DND-41 (cell line): ENCODE results near the gene RAPGEF1.

Experiments used
- ATAC-seq: fragments of 200-7000 bp; cut with Tn5 transposase; 3 replicates; pipeline ENCODE4 v1.9.1; 2021; ENCODE audit warnings: low read depth; ENCODE audit not compliant: insufficient read depth
- DNase-seq: peaks from one replicate; pipeline ENCODE4 v3.0.0-alpha.2; 2020
- H2AFZ ChIP-seq: 2 replicates; pipeline ENCODE4 v1.6.0; 2012; ENCODE audit warnings: low read depth, low read length
- H3K27ac ChIP-seq: 2 replicates; pipeline ENCODE4 v1.5.1; 2012; ENCODE audit warnings: low read length, inconsistent platforms
- H3K27me3 ChIP-seq: fragments of 200-600 bp; sonication (generic); 2 replicates; pipeline ENCODE4 v1.6.0; 2012; ENCODE audit warnings: low read length, mild to moderate bottlenecking, inconsistent platforms; ENCODE audit not compliant: insufficient read depth, poor library complexity
- H3K36me3 ChIP-seq: 2 replicates; pipeline ENCODE4 v1.5.1; 2012; ENCODE audit warnings: low read length, inconsistent platforms; ENCODE audit not compliant: insufficient read depth
- H3K4me1 ChIP-seq: 2 replicates; pipeline ENCODE4 v1.5.1; 2012; ENCODE audit warnings: mild to moderate bottlenecking, low read length; ENCODE audit not compliant: insufficient read depth
- H3K4me2 ChIP-seq: 2 replicates; pipeline ENCODE4 v1.6.0; 2012; ENCODE audit warnings: mild to moderate bottlenecking, moderate library complexity, low read length, inconsistent platforms; ENCODE audit not compliant: insufficient read depth
- H3K4me3 ChIP-seq, 2 experiments: fragments of 200-600 bp in 1 of 2; shearing (Covaris generic) in 1 of 2; 2 replicates each; pipeline ENCODE4 v1.5.1; 2012 to 2016; ENCODE audit warnings: inconsistent platforms in 2 of 2, low read length in 2 of 2, mild to moderate bottlenecking in 2 of 2, low read depth in 1 of 2, moderate library complexity in 1 of 2
- H3K79me2 ChIP-seq: 2 replicates; pipeline ENCODE4 v1.6.0; 2012; ENCODE audit warnings: low read length, inconsistent platforms; ENCODE audit not compliant: insufficient read depth
- H3K9ac ChIP-seq: 2 replicates; pipeline ENCODE4 v1.6.0; 2012; ENCODE audit warnings: low read depth, mild to moderate bottlenecking, inconsistent platforms, low read length, moderate library complexity
- H3K9me3 ChIP-seq: 2 replicates; pipeline ENCODE4 v1.5.1; 2012; ENCODE audit warnings: low read length, moderate library complexity, mild to moderate bottlenecking, inconsistent platforms; ENCODE audit not compliant: insufficient read depth, severe bottlenecking
- H4K20me1 ChIP-seq: 2 replicates; pipeline ENCODE4 v1.6.0; 2012; ENCODE audit warnings: low read length; ENCODE audit not compliant: insufficient read depth
- EZH2 ChIP-seq: IDR thresholded peaks from 3 replicates; pipeline ENCODE4 v1.6.1; 2012; ENCODE audit warnings: borderline replicate concordance, low read depth, mild to moderate bottlenecking, moderate library complexity, low read length, inconsistent platforms; ENCODE audit not compliant: severe bottlenecking
- TF ChIP-seq, protein P1 (sequence below): IDR thresholded peaks from 2 replicates; pipeline ENCODE4 v1.5.1; 2012; ENCODE audit warnings: borderline replicate concordance, low read length, moderate library complexity, mild to moderate bottlenecking; ENCODE audit not compliant: poor library complexity, severe bottlenecking; ENCODE audit errors: extremely low read depth

The RAPGEF1 gene

DNA sequence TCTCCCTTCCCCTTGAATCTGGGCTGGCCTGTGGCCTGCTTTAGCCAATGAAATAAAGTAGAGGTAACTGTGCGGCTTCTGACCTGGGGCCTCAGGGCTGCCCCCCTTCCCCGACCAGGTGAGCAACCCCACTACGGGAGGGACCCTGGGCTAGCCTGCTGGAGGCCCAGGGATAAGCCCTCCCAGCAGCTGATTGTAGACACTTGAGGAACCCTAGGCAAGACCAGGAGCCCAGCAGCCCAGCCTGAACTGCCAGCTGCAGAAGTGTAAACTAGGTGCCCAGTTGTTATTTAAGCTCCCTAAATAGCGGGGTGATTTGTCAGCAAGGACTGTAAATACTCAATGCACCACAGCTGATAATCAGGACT is 41.3 kb downstream of the RAPGEF1 start:
- Histone ChIP-seq H3K4me1 (no peaks in the 10 kb centered on the region), H3K9ac (no peak overlapping the region), H3K9me3 (no peaks in the 10 kb centered on the region), H3K79me2 (peaks cover 37% of the 10 kb centered on the region), H3K27ac (no peak overlapping the region), H4K20me1 (peaks cover 74% of the 10 kb centered on the region), H3K4me2 (no peak overlapping the region), H2AFZ (no peak overlapping the region), H3K4me3 (no peak overlapping the region), H3K27me3 (no peaks in the 10 kb centered on the region), H3K36me3 (no peaks in the 10 kb centered on the region)
- TF ChIP-seq, protein P1, sequence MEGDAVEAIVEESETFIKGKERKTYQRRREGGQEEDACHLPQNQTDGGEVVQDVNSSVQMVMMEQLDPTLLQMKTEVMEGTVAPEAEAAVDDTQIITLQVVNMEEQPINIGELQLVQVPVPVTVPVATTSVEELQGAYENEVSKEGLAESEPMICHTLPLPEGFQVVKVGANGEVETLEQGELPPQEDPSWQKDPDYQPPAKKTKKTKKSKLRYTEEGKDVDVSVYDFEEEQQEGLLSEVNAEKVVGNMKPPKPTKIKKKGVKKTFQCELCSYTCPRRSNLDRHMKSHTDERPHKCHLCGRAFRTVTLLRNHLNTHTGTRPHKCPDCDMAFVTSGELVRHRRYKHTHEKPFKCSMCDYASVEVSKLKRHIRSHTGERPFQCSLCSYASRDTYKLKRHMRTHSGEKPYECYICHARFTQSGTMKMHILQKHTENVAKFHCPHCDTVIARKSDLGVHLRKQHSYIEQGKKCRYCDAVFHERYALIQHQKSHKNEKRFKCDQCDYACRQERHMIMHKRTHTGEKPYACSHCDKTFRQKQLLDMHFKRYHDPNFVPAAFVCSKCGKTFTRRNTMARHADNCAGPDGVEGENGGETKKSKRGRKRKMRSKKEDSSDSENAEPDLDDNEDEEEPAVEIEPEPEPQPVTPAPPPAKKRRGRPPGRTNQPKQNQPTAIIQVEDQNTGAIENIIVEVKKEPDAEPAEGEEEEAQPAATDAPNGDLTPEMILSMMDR, result no peak
- no peak for TF ChIP-seq EZH2
- DNase-seq, result no peak
- no peak for ATAC-seq

DNA sequence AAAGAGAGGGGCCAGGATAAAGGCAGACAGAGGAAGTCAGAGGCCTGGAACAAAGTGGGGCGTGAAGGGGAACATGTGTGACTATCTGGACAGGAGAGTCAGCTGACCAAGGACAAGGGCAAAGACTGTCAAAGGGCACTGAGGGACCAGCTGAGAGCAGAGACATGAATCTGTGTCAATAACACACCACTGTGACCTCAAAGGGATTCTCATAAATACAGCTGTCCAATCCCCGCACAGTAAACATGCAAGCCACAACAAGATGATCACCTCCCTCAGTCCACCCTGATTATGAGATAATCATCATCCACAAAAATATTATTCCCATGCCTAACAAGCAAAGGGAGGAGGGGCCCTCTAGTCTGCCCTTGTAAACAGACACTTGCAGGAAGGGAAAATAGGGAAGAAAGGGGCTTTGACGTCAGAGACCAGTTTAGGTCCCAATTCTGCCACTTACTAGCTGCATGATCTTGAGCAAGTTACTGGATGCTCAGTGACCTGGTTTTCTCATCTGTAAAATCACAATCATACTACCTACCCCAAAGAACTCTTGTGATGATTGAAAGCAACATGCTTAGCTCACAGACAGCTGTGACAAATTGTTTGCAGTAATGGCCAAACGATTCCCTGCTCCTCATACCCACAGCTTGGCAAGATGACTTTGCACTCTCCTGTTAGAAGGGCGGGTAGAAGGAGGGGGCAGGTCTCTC is 41.8 kb downstream of the RAPGEF1 start:
- H3K27ac ChIP-seq, result no peak overlapping the region

DNA sequence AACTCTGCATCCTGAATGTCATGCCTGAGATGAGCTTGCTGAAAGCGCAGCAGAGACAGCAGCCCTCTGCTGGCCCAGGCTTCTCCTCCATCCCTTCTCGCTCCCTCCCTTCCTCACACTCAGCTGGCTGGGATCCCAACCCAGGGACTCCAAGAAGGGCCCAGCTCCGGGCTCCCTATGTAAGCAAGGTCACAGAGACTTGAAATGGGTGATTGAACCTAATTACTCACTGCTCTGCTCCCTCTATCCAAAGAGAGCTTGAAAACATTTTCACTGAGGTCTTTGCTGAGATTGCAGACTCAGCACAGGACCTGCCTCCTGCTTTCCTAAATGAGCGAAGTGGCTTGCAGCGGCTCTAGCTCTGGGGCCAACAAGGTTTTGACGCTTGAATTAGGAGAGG is 42.8 kb downstream of the RAPGEF1 start:
- Histone ChIP-seq H4K20me1 (peaks cover 78% of the 10 kb centered on the region), H3K9me3 (no peaks in the 10 kb centered on the region), H3K4me1 (no peaks in the 10 kb centered on the region), H3K36me3 (no peaks in the 10 kb centered on the region), H3K4me2 (no peak overlapping the region), H3K27me3 (no peaks in the 10 kb centered on the region), H3K27ac (no peak overlapping the region), H3K4me3 (no peak overlapping the region), H2AFZ (no peak overlapping the region), H3K9ac (no peak overlapping the region), H3K79me2 (peaks cover 39% of the 10 kb centered on the region)
- ATAC-seq, result no peak
- no peak for DNase-seq
- no peak for TF ChIP-seq EZH2
- TF ChIP-seq, protein P1, result no peak

More for the DNA sequence above, 41.8 kb downstream of the RAPGEF1 start:
- Histone ChIP-seq H2AFZ (no peak overlapping the region), H3K9ac (no peak overlapping the region), H3K36me3 (no peaks in the 10 kb centered on the region), H3K9me3 (no peaks in the 10 kb centered on the region), H3K4me3 (no peak overlapping the region), H3K79me2 (peaks cover 36% of the 10 kb centered on the region), H4K20me1 (peaks cover 75% of the 10 kb centered on the region), H3K27me3 (no peaks in the 10 kb centered on the region), H3K4me2 (no peak overlapping the region), H3K4me1 (no peaks in the 10 kb centered on the region)
- TF ChIP-seq EZH2, result no peak
- TF ChIP-seq, protein P1, result no peak
- no peak for ATAC-seq
- no peak for DNase-seq
